Neuronal stem cell (in vitro differentiated cells): Measurements from ENCODE around the gene DFFA.

Experiments
- DNase-seq: peaks from one replicate; pipeline ENCODE4 v3.0.0-alpha.2; 2013; ENCODE audit warnings: low spot score
- H2AFZ ChIP-seq: one replicate; pipeline ENCODE4 v1.6.1; 2013; ENCODE audit warnings: mild to moderate bottlenecking, low read length, inconsistent platforms
- H2AK5ac ChIP-seq: 2 replicates; pipeline ENCODE4 v1.6.1; 2013; ENCODE audit warnings: low read depth, mild to moderate bottlenecking, inconsistent platforms, low read length, moderate library complexity, mixed read lengths
- H2BK120ac ChIP-seq: 2 replicates; pipeline ENCODE4 v1.6.1; 2013; ENCODE audit warnings: low read depth, mild to moderate bottlenecking, inconsistent platforms, low read length, moderate library complexity, mixed read lengths
- H2BK12ac ChIP-seq: one replicate; pipeline ENCODE4 v1.6.1; 2013; ENCODE audit warnings: low read length, inconsistent platforms
- H2BK15ac ChIP-seq: 2 replicates; pipeline ENCODE4 v1.6.1; 2013; ENCODE audit warnings: mild to moderate bottlenecking, low read length, inconsistent platforms, mixed read lengths
- H2BK5ac ChIP-seq: one replicate; pipeline ENCODE4 v1.6.1; 2013; ENCODE audit warnings: inconsistent platforms, mild to moderate bottlenecking, low read length, moderate library complexity
- H3K14ac ChIP-seq: one replicate; pipeline ENCODE4 v1.6.1; 2013; ENCODE audit warnings: low read length, inconsistent platforms
- H3K18ac ChIP-seq: 2 replicates; pipeline ENCODE4 v1.6.1; 2013; ENCODE audit warnings: low read length, inconsistent platforms
- H3K23ac ChIP-seq: 2 replicates; pipeline ENCODE4 v1.6.1; 2013; ENCODE audit warnings: low read depth, mild to moderate bottlenecking, mixed read lengths, low read length, inconsistent platforms; ENCODE audit not compliant: poor library complexity
- H3K27ac ChIP-seq: replicated peaks from 3 replicates; pipeline ENCODE4 v1.5.1; 2013; ENCODE audit warnings: low read length, inconsistent platforms
- H3K27me3 ChIP-seq, 3 experiments: 2 replicates each; pipeline ENCODE4 v1.6.1; 2013; ENCODE audit warnings: low read length in 3 of 3, mild to moderate bottlenecking in 2 of 3, inconsistent platforms in 1 of 3, low read depth in 1 of 3, mixed read lengths in 1 of 3, moderate library complexity in 1 of 3; ENCODE audit not compliant: control insufficient read depth in 3 of 3, insufficient read depth in 3 of 3
- H3K36me3 ChIP-seq, 2 donors: replicated peaks in 1 of 2; 2 replicates each; pipeline ENCODE4 v1.6.1; 2013; ENCODE audit warnings: low read length in 2 of 2; ENCODE audit not compliant: control insufficient read depth in 2 of 2, insufficient read depth in 2 of 2
- H3K4ac ChIP-seq: 2 replicates; pipeline ENCODE4 v1.6.1; 2013; ENCODE audit warnings: inconsistent platforms, mild to moderate bottlenecking, low read length, moderate library complexity
- H3K4me1 ChIP-seq, 2 donors: 1 replicate in 1 of 2; 2 replicates in 1 of 2; pipeline ENCODE4 v1.6.1; 2013; ENCODE audit warnings: low read length in 2 of 2, low read depth in 1 of 2; ENCODE audit not compliant: control insufficient read depth in 2 of 2, insufficient read depth in 1 of 2
- H3K4me2 ChIP-seq: one replicate; pipeline ENCODE4 v1.6.1; 2013; ENCODE audit warnings: mild to moderate bottlenecking, low read length, inconsistent platforms; ENCODE audit not compliant: insufficient read depth, poor library complexity, severe bottlenecking
- H3K4me3 ChIP-seq, 2 donors: 2 replicates each; pipeline ENCODE4 v1.5.1; 2013; ENCODE audit warnings: low read length in 2 of 2, mild to moderate bottlenecking in 2 of 2, inconsistent platforms in 1 of 2, moderate library complexity in 1 of 2
- H3K79me1 ChIP-seq: one replicate; pipeline ENCODE4 v1.6.1; 2013; ENCODE audit warnings: low read depth, mild to moderate bottlenecking, inconsistent platforms, low read length, moderate library complexity
- H3K9ac ChIP-seq: one replicate; pipeline ENCODE4 v1.6.1; 2013; ENCODE audit warnings: mild to moderate bottlenecking, low read depth, low read length, inconsistent platforms; ENCODE audit not compliant: poor library complexity
- H3K9me3 ChIP-seq, 2 donors: replicated peaks in 1 of 2; 2 replicates each; pipeline versions ENCODE3 to v1.6.1; 2013; ENCODE audit warnings: low read length in 2 of 2, mild to moderate bottlenecking in 2 of 2, inconsistent platforms in 1 of 2, low read depth in 1 of 2, mixed read lengths in 1 of 2, moderate library complexity in 1 of 2; ENCODE audit not compliant: control insufficient read depth in 2 of 2, insufficient read depth in 1 of 2
- H4K8ac ChIP-seq: one replicate; pipeline ENCODE4 v1.6.1; 2013; ENCODE audit warnings: low read depth, mild to moderate bottlenecking, inconsistent platforms, low read length, moderate library complexity
- H4K91ac ChIP-seq: one replicate; pipeline ENCODE4 v1.6.1; 2013; ENCODE audit warnings: low read length, low read depth, mild to moderate bottlenecking, inconsistent platforms; ENCODE audit not compliant: poor library complexity
- WGBS, 2 donors: extraction: QIAGEN DNeasy Blood & Tissue Kit; methylation state at CpG; one replicate each; pipeline ENCODE4 v1.1.7; 2013; ENCODE audit warnings: missing lambda C conversion rate in 2 of 2, mixed read lengths in 1 of 2; ENCODE audit not compliant: insufficient read length in 2 of 2, insufficient replicate concordance in 1 of 2; ENCODE audit errors: extremely low coverage in 2 of 2; 5-methylcytosine and 5-hydroxymethylcytosine counted together

The DFFA gene

DNA sequence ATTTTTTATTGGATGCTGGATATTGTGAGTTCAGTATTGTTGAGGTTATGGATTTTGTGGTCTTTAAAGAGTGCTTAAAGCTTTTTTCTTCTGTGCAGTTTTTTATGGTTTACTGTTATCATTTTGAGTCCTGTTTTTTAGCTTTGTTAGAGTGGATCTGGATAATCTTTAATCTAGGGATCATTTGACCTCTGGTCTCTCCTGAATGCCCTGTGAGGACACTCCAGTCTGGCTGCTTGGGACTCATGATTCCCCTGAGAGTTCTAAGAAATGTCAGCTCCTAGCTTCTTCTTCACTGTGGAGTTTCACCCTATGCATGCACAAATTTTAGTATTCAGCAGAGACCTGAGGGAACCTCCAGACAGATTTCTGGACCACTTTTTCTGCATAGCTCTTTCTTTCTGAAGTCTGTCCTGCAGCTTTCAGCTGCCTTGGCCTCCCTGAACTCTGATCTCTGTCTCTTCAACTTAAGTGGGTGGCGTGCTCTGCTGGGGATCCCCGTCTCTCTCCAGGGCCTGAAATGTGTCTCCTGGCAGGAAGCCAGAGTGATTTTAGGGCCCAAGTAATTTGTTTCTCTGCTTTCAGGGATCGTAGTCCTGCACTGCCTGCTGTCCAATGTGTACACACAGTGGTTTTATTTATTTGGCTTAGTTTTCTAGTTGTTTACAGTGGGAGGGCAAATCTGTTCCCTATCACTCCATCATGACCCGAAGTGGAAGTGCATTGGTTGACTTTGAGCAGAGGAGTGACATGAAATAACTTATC is 17.1 kb upstream of the DFFA start:
- Histone ChIP-seq H3K4me3 (no peak overlapping the region), H2AFZ (no peak overlapping the region), H3K14ac (no peak overlapping the region), H3K36me3 (no peaks in the 10 kb centered on the region), H3K27me3 (no peaks in the 10 kb centered on the region), H3K23ac (no peak overlapping the region), H2BK5ac (no peak overlapping the region), H3K4me1 (peaks cover 14 to 19% of the 10 kb centered on the region in 2 donors), H2BK12ac (no peak overlapping the region), H3K79me1 (peaks cover 2% of the 10 kb centered on the region), H4K8ac (no peak overlapping the region), H2AK5ac (no peak overlapping the region), H3K9ac (no peak overlapping the region), H3K27ac (peak overlapping the region; percentile 81), H3K18ac (peak overlapping the region; percentile 6), H2BK15ac (no peak overlapping the region), H3K9me3 (peaks cover 0 to 3% of the 10 kb centered on the region in 2 donors), H2BK120ac (no peak overlapping the region), H3K4ac (no peak overlapping the region), H3K4me2 (no peak overlapping the region), H4K91ac (no peak overlapping the region)
- no peak for DNase-seq
- WGBS, 2 donors: no CpG with 5 or more reads among the region's 4 CpGs

DNA sequence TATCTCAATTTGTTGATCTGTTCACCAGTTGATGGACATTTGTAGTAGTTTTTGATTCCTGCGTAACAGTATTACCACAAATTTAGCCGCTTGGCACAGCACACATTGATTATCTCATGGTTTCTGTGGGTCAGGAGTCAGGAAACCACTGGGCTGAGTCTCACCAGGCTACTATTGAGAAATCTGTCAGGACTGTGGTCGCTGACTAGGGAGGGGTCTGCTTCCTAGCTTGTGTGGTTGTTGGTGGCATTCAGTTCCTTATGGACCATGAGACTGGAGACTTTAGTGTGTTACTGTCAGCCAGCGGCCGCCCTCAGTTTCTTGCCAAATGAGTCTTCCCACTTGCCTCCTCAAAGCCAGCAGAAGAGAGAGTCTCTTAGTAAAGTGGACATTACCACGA is 12.2 kb upstream of the DFFA start:
- no peak for DNase-seq
- Histone ChIP-seq H3K4me3 (no peak overlapping the region), H2BK15ac (no peak overlapping the region), H3K36me3 (peaks cover 2% of the 10 kb centered on the region in 2 donors), H2AK5ac (no peak overlapping the region), H4K91ac (no peak overlapping the region), H2BK5ac (no peak overlapping the region), H3K27ac (no peak overlapping the region), H2BK12ac (no peak overlapping the region), H2BK120ac (no peak overlapping the region), H3K14ac (no peak overlapping the region), H3K4ac (no peak overlapping the region), H3K4me2 (no peak overlapping the region), H3K4me1 (peaks cover 1 to 2% of the 10 kb centered on the region in 2 donors), H3K9ac (no peak overlapping the region), H2AFZ (no peak overlapping the region), H3K18ac (no peak overlapping the region), H4K8ac (no peak overlapping the region), H3K27me3 (no peaks in the 10 kb centered on the region), H3K23ac (no peak overlapping the region), H3K79me1 (peaks cover 4% of the 10 kb centered on the region), H3K9me3 (peaks cover 0 to 3% of the 10 kb centered on the region in 2 donors)
- WGBS, 2 donors: no CpG with 5 or more reads among the region's 6 CpGs

DNA sequence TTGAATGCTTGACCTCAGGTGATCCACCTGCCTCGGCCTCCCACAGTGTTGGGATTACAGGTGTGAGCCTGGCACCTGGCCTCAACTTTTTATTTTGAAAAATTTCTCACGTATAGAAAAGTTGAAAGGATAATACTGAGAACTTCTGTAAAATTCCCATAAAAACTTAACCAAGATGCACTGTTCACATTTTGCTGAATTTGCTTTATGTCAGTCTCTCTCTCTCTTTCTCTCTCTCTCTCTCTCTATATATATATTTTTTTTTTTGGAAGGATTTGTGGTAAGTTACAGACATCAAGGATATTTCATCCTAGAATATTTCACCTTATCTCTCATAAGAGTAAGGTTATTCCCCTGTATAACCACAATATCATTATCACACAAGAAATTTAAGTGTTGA is 8.3 kb upstream of the DFFA start:
- H3K27ac ChIP-seq: no peak overlapping the region
- peaks cover 2 to 10% of the 10 kb centered on the region in 2 donors for H3K36me3 ChIP-seq
- no peak overlapping the region for H2BK12ac ChIP-seq
- no peak overlapping the region for H2BK5ac ChIP-seq
- no peak overlapping the region for H3K14ac ChIP-seq
- H3K18ac ChIP-seq: no peak overlapping the region
- DNase-seq: no peak
- no peak overlapping the region for H2BK15ac ChIP-seq
- H3K79me1 ChIP-seq: peaks cover 7% of the 10 kb centered on the region
- no peak overlapping the region for H2AK5ac ChIP-seq
- H3K4me3 ChIP-seq: no peak overlapping the region
- no peak overlapping the region for H4K8ac ChIP-seq
- peaks cover 0 to 7% of the 10 kb centered on the region in 2 donors for H3K4me1 ChIP-seq
- no peak overlapping the region for H2BK120ac ChIP-seq
- no peak overlapping the region for H3K23ac ChIP-seq
- no peaks in the 10 kb centered on the region for H3K27me3 ChIP-seq
- H3K4me2 ChIP-seq: no peak overlapping the region
- no CpG with 5 or more reads among the region's 2 CpGs for WGBS, 2 donors
- no peak overlapping the region for H4K91ac ChIP-seq
- no peak overlapping the region for H3K4ac ChIP-seq
- peaks cover 0 to 3% of the 10 kb centered on the region in 2 donors for H3K9me3 ChIP-seq
- no peak overlapping the region for H2AFZ ChIP-seq
- no peak overlapping the region for H3K9ac ChIP-seq

DNA sequence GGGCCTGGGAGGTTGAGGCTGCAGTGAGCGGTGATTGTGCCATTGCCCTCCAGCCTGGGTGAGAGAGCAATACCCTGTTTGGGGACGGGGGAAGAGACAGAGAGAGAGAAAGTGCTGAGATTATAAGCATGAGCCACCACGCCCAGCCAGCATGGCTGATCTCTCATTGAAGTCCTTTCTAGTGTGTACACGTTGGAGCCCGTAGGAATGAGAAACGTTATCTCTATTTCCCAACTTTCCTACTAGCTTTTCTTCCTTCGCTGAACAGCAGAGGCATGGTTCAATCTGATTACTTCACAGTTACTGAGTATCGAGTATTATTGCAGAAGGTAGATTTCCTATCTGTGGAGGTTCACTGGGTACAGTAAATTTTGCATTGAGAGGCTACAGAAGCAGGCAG is 7.0 kb upstream of the DFFA start:
- no peak overlapping the region for H3K23ac ChIP-seq
- no peak overlapping the region for H3K4me2 ChIP-seq
- H3K27me3 ChIP-seq: no peaks in the 10 kb centered on the region
- H3K14ac ChIP-seq: no peak overlapping the region
- H3K4me1 ChIP-seq: peaks cover 0 to 9% of the 10 kb centered on the region in 2 donors
- WGBS, 2 donors: no CpG with 5 or more reads among the region's 8 CpGs
- H3K4me3 ChIP-seq: no peak overlapping the region
- no peak overlapping the region for H3K27ac ChIP-seq
- no peak overlapping the region for H2BK12ac ChIP-seq
- H3K79me1 ChIP-seq: peaks cover 7% of the 10 kb centered on the region
- H2BK5ac ChIP-seq: no peak overlapping the region
- no peak overlapping the region for H3K18ac ChIP-seq
- DNase-seq: no peak
- no peak overlapping the region for H3K4ac ChIP-seq
- no peaks in the 10 kb centered on the region for H3K9me3 ChIP-seq
- H3K9ac ChIP-seq: no peak overlapping the region
- H2BK15ac ChIP-seq: no peak overlapping the region
- no peak overlapping the region for H4K8ac ChIP-seq
- no peak overlapping the region for H2AFZ ChIP-seq
- no peak overlapping the region for H4K91ac ChIP-seq
- peaks cover 2 to 10% of the 10 kb centered on the region in 2 donors for H3K36me3 ChIP-seq
- H2BK120ac ChIP-seq: no peak overlapping the region
- H2AK5ac ChIP-seq: no peak overlapping the region
